ENCODE results near the gene THBS2.

- TF ChIP-seq CTCF (conservative IDR thresholded peaks at IDR 0.05; ENCODE audit: low read length) (no peak), EZH2phosphoT487 (IDR thresholded peaks at IDR 0.05; ENCODE audit: borderline replicate concordance) (no peak)
These were observed 2.4 kb upstream of the THBS2 start for GRCh38 chr6:169256061-169256460.
